ENCODE data around the gene RPS8. TPM values are rescaled to one million over a fixed set of nuclear protein-coding genes. Genes with fewer than 3 reads are reported as not detected.

The RPS8 gene
- total RNA-seq, 5 donors from 2014 or later (not counting 1 experiment from before 2014, with no cell fraction given): 2,713 to 2,895 (median 2,873) TPM

GRCh38 chr1:44826375-44827196 is 51.2 kb downstream of the RPS8 start:
- Mint-ChIP-seq H3K4me1 (peaks cover 0 to 1% (median under 1%) of the 10 kb centered on the region in 3 donors), H3K27me3 (no peaks in the 10 kb centered on the region), H3K36me3 (no peaks in the 10 kb centered on the region), H3K9me3 (no peaks in the 10 kb centered on the region), H3K27ac (no peak overlapping the region), H3K4me3 (no peak overlapping the region)
- Histone ChIP-seq H3K27me3 (replicated peaks in 1 of 2; ENCODE audit: control insufficient read depth in 2 of 2, extremely low read depth in 1 of 2, insufficient read depth in 2 of 2, low read length in 1 of 2) (peaks cover 0 to 12% of the 10 kb centered on the region in 2 experiments), H3K4me1 (ENCODE audit: control insufficient read depth in 1 of 2, extremely low read depth in 1 of 2, insufficient read depth in 2 of 2, low read length in 2 of 2) (no peaks in the 10 kb centered on the region), H3K27ac (ENCODE audit: low read length) (no peak overlapping the region), H3K4me3 (ENCODE audit: control insufficient read depth in 1 of 2, extremely low read depth in 1 of 2, low read length in 1 of 2) (no peak overlapping the region), H3K36me3 (ENCODE audit: control insufficient read depth in 2 of 2, extremely low read depth in 1 of 2, insufficient read depth in 1 of 2, low read length in 1 of 2) (no peaks in the 10 kb centered on the region), H3K9me3 (no peaks in the 10 kb centered on the region)
- no peak for ATAC-seq (replicated peaks in 1 of 4)
- no peak for DNase-seq
- ChIA-PET CTCF (no interaction called here), POLR2A (no interaction called here)
- WGBS (ENCODE audit: insufficient coverage): 64% methylated on average over 19 of the region's 24 CpGs

DNA sequence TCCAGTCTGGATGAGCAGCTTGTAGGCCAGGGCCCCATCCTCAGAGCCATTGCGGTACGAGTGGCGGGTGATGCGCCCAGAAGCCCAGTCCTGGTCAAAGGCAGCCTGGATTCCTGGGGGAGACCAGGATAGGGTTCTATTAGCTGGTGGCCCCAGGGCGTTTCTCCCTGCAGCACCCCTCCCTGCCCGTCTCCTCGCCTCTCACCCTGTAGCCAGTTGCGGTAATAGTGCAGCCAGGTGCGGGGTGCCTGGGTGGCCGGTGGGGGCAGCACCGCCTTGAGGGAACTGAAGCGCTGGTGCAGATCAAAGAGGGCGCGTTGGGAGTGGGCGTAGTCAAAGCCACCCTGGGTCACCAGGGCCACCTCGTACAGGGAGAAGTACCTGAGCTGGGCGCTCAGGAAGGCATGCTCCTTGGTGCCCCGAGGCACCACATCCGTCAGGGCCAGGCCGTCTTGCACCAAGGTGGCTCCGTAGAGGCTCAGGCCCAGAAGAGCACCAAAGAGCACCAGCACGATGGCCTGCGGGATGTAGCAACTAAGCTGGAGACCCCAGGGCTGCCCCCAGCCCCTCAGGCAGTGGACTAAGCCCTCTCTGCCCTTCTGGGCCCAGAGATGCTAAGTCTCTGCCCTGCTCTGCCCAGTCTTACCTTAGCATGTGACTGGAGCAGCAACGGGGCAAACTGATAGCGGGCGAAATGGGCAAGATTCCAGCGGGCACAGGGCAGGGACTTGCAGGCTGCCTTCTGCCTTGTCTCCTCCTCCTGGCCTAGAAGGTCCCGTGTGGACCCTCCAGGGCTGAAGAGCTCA is 52.1 kb downstream of the RPS8 start:
- Mint-ChIP-seq H3K9me3 (no peaks in the 10 kb centered on the region), H3K27me3 (no peaks in the 10 kb centered on the region), H3K4me3 (no peak overlapping the region), H3K36me3 (no peaks in the 10 kb centered on the region), H3K27ac (no peak overlapping the region), H3K4me1 (no peaks in the 10 kb centered on the region)
- no peak overlapping the region for H3K27ac ChIP-seq (ENCODE audit: low read length)
- ChIA-PET CTCF (no interaction called here), POLR2A (interaction anchor here in 1 of 2 donors (0.6 kb wide), 1 partner anchor 1299 kb away, joined by 3 read pairs; no protein-coding TSS in a partner anchor)
- no peaks in the 10 kb centered on the region for H3K9me3 ChIP-seq
- no peak for ATAC-seq (replicated peaks in 1 of 4)
- DNase-seq: no peak
- no peak overlapping the region for H3K4me3 ChIP-seq (ENCODE audit: control insufficient read depth in 1 of 2, extremely low read depth in 1 of 2, low read length in 1 of 2)
- no peaks in the 10 kb centered on the region for H3K4me1 ChIP-seq (ENCODE audit: control insufficient read depth in 1 of 2, extremely low read depth in 1 of 2, insufficient read depth in 2 of 2, low read length in 2 of 2)
- no peaks in the 10 kb centered on the region for H3K36me3 ChIP-seq (ENCODE audit: control insufficient read depth in 2 of 2, extremely low read depth in 1 of 2, insufficient read depth in 1 of 2, low read length in 1 of 2)
- H3K27me3 ChIP-seq (replicated peaks in 1 of 2; ENCODE audit: control insufficient read depth in 2 of 2, extremely low read depth in 1 of 2, insufficient read depth in 2 of 2, low read length in 1 of 2): peaks cover 0 to 12% of the 10 kb centered on the region in 2 experiments
- 84% methylated on average over 28 of the region's 28 CpGs for WGBS (ENCODE audit: insufficient coverage)

- H3K4me1 Mint-ChIP-seq: no peaks in the 10 kb centered on the region
- H3K4me3 Mint-ChIP-seq: no peak overlapping the region
- POLR2A ChIA-PET: interaction anchor here in 1 of 2 donors (0.6 kb wide), 1 partner anchor 1298 kb away, joined by 3 read pairs; no protein-coding TSS in a partner anchor
- no peaks in the 10 kb centered on the region for H3K36me3 Mint-ChIP-seq
- WGBS (ENCODE audit: insufficient coverage): 93% methylated on average over 13 of the region's 21 CpGs
- CTCF ChIA-PET: no interaction called here
- Histone ChIP-seq H3K4me3 (ENCODE audit: control insufficient read depth in 1 of 2, extremely low read depth in 1 of 2, low read length in 1 of 2) (no peak overlapping the region), H3K27me3 (replicated peaks in 1 of 2; ENCODE audit: control insufficient read depth in 2 of 2, extremely low read depth in 1 of 2, insufficient read depth in 2 of 2, low read length in 1 of 2) (peaks cover 0 to 12% of the 10 kb centered on the region in 2 experiments), H3K36me3 (ENCODE audit: control insufficient read depth in 2 of 2, extremely low read depth in 1 of 2, insufficient read depth in 1 of 2, low read length in 1 of 2) (no peaks in the 10 kb centered on the region), H3K9me3 (no peaks in the 10 kb centered on the region), H3K27ac (ENCODE audit: low read length) (no peak overlapping the region), H3K4me1 (ENCODE audit: control insufficient read depth in 1 of 2, extremely low read depth in 1 of 2, insufficient read depth in 2 of 2, low read length in 2 of 2) (no peaks in the 10 kb centered on the region)
- no peak for ATAC-seq (replicated peaks in 1 of 4)
- no peak for DNase-seq
- H3K9me3 Mint-ChIP-seq: no peaks in the 10 kb centered on the region
- H3K27ac Mint-ChIP-seq: no peak overlapping the region
- H3K27me3 Mint-ChIP-seq: no peaks in the 10 kb centered on the region
Measured at GRCh38 chr1:44828003-44828651, 52.8 kb downstream of the RPS8 start.

Other genes starting within 250 kb of the RPS8 start
- gene TMEM53, start 101.1 kb upstream of the RPS8 start, total RNA-seq: 1 to 10 TPM; 1.1 to 2.8 (median 2.2) TPM
- 100 to 1,000 TPM in 1 of 5 donors, 10 to 100 TPM in 4; 49.5 to 102 (median 89.7) TPM for gene ARMH1, start 100.8 kb upstream of the RPS8 start, total RNA-seq
- 10 to 100 TPM in 1 of 5 donors, not detected in 4; 21.4 TPM for gene RNU5D-1, start 44.4 kb upstream of the RPS8 start, total RNA-seq
- 1 to 10 TPM in 3 of 5 donors, under 1 TPM in 2; 0.68 to 1.6 (median 1.1) TPM for gene KIF2C, start 35.7 kb upstream of the RPS8 start, total RNA-seq
- 1 to 10 TPM in 4 of 5 donors, under 1 TPM in 1; 0.75 to 2.4 (median 1.6) TPM for gene BEST4, start 12.6 kb downstream of the RPS8 start, total RNA-seq
- 100 to 1,000 TPM; 124 to 453 (median 136) TPM for gene PLK3, start 24.8 kb downstream of the RPS8 start, total RNA-seq
- gene DYNLT4, start 31.8 kb downstream of the RPS8 start, total RNA-seq: 1 to 10 TPM in 2 of 5 donors, under 1 TPM in 2, not detected in 1; 0.36 to 4.3 (median 2.3) TPM
- 10 to 100 TPM; 10.1 to 56.7 (median 11.5) TPM for gene BTBD19, start 33.0 kb downstream of the RPS8 start, total RNA-seq
- gene PTCH2, start 67.7 kb downstream of the RPS8 start, total RNA-seq: 1 to 10 TPM in 4 of 5 donors, under 1 TPM in 1; 0.89 to 2.3 (median 1.3) TPM
- gene EIF2B3, start 211.1 kb downstream of the RPS8 start, total RNA-seq: 10 to 100 TPM; 14.6 to 18.3 (median 15.5) TPM
- gene HECTD3, start 235.8 kb downstream of the RPS8 start, total RNA-seq: 10 to 100 TPM; 41.5 to 59.8 (median 55.4) TPM
- 10 to 100 TPM; 52.0 to 58.6 (median 57.3) TPM for gene UROD, start 236.7 kb downstream of the RPS8 start, total RNA-seq

Data from T-cell (primary cell).